B cell (primary cell): Measurements from ENCODE around the gene COG8. TPM values are rescaled to one million over a fixed set of nuclear protein-coding genes. Genes with fewer than 3 reads are reported as not detected.

Source experiments
- ATAC-seq: fragments of 200-7000 bp; cut with Tn5 transposase; one replicate; pipeline ENCODE4 v1.10.0; 2021; ENCODE audit warnings: low read depth, mild to moderate bottlenecking, moderate number of reproducible peaks, moderate library complexity
- CTCF ChIA-PET: fragments of 350-600 bp; sonication (Branson Sonifier 250); formaldehyde crosslinking; loops from one replicate; lab custom pipeline; 2021; ENCODE audit warnings: antibody characterized with exemption, inconsistent platforms; lab: Charles Lee
- POLR2A ChIA-PET: fragments of 350-600 bp; sonication (Branson Sonifier 250); formaldehyde crosslinking; loops from one replicate; lab custom pipeline; 2021; ENCODE audit warnings: antibody characterized with exemption; lab: Charles Lee
- DNase-seq: peaks from one replicate; pipeline ENCODE4 v3.0.0; 2013
- H2AFZ ChIP-seq: 2 replicates; pipeline ENCODE4 v1.6.1; 2012; ENCODE audit warnings: mild to moderate bottlenecking, low read depth, low read length; ENCODE audit not compliant: insufficient read depth, poor library complexity, severe bottlenecking
- H3K27ac ChIP-seq, 2 donors: 1 replicate in 1 of 2; 2 replicates in 1 of 2; pipeline ENCODE4 v1.5.1; 2012 to 2013; ENCODE audit warnings: low read length in 2 of 2, mild to moderate bottlenecking in 2 of 2, moderate library complexity in 1 of 2
- H3K27me3 ChIP-seq, 4 experiments: fragments of 200-600 bp in 1 of 4; sonication (generic) in 1 of 4; replicated peaks in 1 of 4; 1 replicate in 2 of 4; 2 replicates in 2 of 4; pipeline versions ENCODE4 v1.6.1 to v1.7.0; 2013 to 2016; ENCODE audit warnings: low read length in 3 of 4, mild to moderate bottlenecking in 2 of 4, mixed read lengths in 1 of 4, moderate library complexity in 1 of 4; ENCODE audit not compliant: insufficient read depth in 4 of 4, control insufficient read depth in 3 of 4; ENCODE audit errors: control extremely low read depth in 1 of 4
- H3K36me3 ChIP-seq, 2 experiments: replicated peaks in 1 of 2; 1 replicate in 1 of 2; 2 replicates in 1 of 2; pipeline versions ENCODE4 v1.6.1 to v1.7.1; 2013; ENCODE audit warnings: low read length in 1 of 2; ENCODE audit not compliant: insufficient read depth in 2 of 2, control insufficient read depth in 1 of 2; ENCODE audit errors: control extremely low read depth in 1 of 2, extremely low read depth in 1 of 2
- H3K4me1 ChIP-seq, 2 donors: fragments of 200-600 bp in 1 of 2; sonication (generic) in 1 of 2; 1 replicate in 1 of 2; 2 replicates in 1 of 2; pipeline versions ENCODE4 v1.5.1 to v1.6.1; 2013 to 2017; ENCODE audit warnings: low read length in 2 of 2; ENCODE audit not compliant: control insufficient read depth in 2 of 2, insufficient read depth in 2 of 2
- H3K4me2 ChIP-seq: replicated peaks from 2 replicates; pipeline ENCODE3; 2012; ENCODE audit warnings: mild to moderate bottlenecking, low read depth, low read length; ENCODE audit not compliant: poor library complexity, severe bottlenecking
- H3K4me3 ChIP-seq, 5 experiments: fragments of 200-600 bp in 1 of 5; sonication (generic) in 1 of 5; 1 replicate in 3 of 5; 2 replicates in 2 of 5; pipeline versions ENCODE4 v1.5.1 to v1.7.0; 2011 to 2016; ENCODE audit warnings: low read length in 4 of 5, mild to moderate bottlenecking in 4 of 5, low read depth in 2 of 5, control low read depth in 1 of 5, moderate library complexity in 1 of 5; ENCODE audit not compliant: insufficient read depth in 1 of 5; ENCODE audit errors: control extremely low read depth in 1 of 5, extremely low read depth in 1 of 5
- H3K79me2 ChIP-seq: fragments of 200-600 bp; sonication (generic); one replicate; pipeline ENCODE4 v1.6.0; 2016; ENCODE audit warnings: low read length; ENCODE audit not compliant: control insufficient read depth, insufficient read depth
- H3K9ac ChIP-seq: fragments of 200-600 bp; sonication (generic); 2 replicates; pipeline ENCODE4 v1.6.1; 2017; ENCODE audit warnings: mild to moderate bottlenecking, low read length, moderate library complexity
- H3K9me3 ChIP-seq, 3 donors: one replicate each; pipeline versions ENCODE4 v1.6.1 to v1.7.1; 2013; ENCODE audit warnings: low read length in 2 of 3; ENCODE audit not compliant: control insufficient read depth in 2 of 3, insufficient read depth in 1 of 3; ENCODE audit errors: control extremely low read depth in 1 of 3
- H4K20me1 ChIP-seq: 2 replicates; pipeline ENCODE4 v1.6.0; 2012; ENCODE audit warnings: mild to moderate bottlenecking, low read length; ENCODE audit not compliant: insufficient read depth, control insufficient read depth, poor library complexity, severe bottlenecking
- H3K27ac Mint-ChIP-seq: one replicate; pipeline ENCODE4 v1.8.0; 2021; ENCODE audit warnings: mixed read lengths
- H3K27me3 Mint-ChIP-seq: one replicate; pipeline ENCODE4 v1.8.0; 2021; ENCODE audit warnings: mixed read lengths
- H3K4me1 Mint-ChIP-seq: one replicate; pipeline ENCODE4 v1.8.0; 2021; ENCODE audit warnings: mixed read lengths
- H3K4me3 Mint-ChIP-seq: one replicate; pipeline ENCODE4 v1.8.0; 2021; ENCODE audit warnings: mixed read lengths
- H3K9me3 Mint-ChIP-seq: one replicate; pipeline ENCODE4 v1.8.0; 2022; ENCODE audit warnings: mixed read lengths; ENCODE audit not compliant: insufficient read depth
- CTCF ChIP-seq: fragments of 200-600 bp; IDR thresholded peaks from one replicate; pipeline ENCODE4 v1.8.0; 2022; ENCODE audit warnings: antibody characterized with exemption, mild to moderate bottlenecking
- EZH2 ChIP-seq: IDR thresholded peaks from 2 replicates; pipeline ENCODE4 v1.6.1; 2012; ENCODE audit warnings: borderline replicate concordance, low read depth, mild to moderate bottlenecking, moderate library complexity, low read length; ENCODE audit not compliant: insufficient read depth, poor library complexity, severe bottlenecking
- WGBS: methylation state at CpG from one replicate; pipeline ENCODE4 v1.1.5; 2013; ENCODE audit warnings: missing lambda C conversion rate; ENCODE audit not compliant: insufficient coverage; 5-methylcytosine and 5-hydroxymethylcytosine counted together
- intact Hi-C: fragments of 100-400 bp; cut with micrococcal nuclease; formaldehyde crosslinking; loops from one replicate; pipeline ENCODE4 v1.10.0; 2022
- polyA plus RNA-seq: library from polyadenylated mRNA; depleted of rRNA; stranded (reverse); fragments of >200 nt; gene quantifications from 2 replicates; pipeline ENCODE4 v1.2.3, GENCODE V29; 2012
- total RNA-seq, 2 donors: library from RNA; stranded (reverse); fragments of 120-200 nt in 1 of 2; gene quantifications; 1 replicate in 1 of 2; 2 replicates in 1 of 2; pipeline versions ENCODE4 v1.2.3 to v1.2.4, GENCODE V29; 2013 to 2022

Gene COG8
- total and polyA plus RNA-seq, 2 donors (not counting 1 experiment from before 2014, with no cell fraction given) = 34.4 to 61.6 TPM

DNA sequence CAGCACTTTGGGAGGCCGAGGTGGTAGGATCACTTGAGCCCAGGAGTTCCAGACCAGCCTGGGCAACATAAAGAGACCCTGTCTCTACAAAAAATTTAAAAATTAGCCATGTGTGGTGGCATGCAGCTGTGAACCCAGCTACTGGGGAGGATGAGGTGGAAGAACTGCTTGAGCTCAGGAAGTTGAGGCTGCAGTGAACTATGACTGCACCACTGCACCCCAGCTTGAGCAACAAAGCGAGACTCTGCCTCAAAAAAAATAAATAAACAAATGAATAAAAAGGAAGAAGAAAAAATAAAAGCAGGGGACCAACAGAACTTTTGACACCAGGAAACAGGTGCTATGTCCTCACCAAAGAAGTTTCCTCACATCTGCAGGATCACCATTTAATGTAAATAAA, 32.2 kb upstream of the COG8 start:
- Histone ChIP-seq H3K36me3 (peaks cover 4 to 41% of the 10 kb centered on the region in 2 experiments), H3K4me3 (no peak overlapping the region), H4K20me1 (no peaks in the 10 kb centered on the region), H3K4me2 (peak overlapping the region; percentile 54), H3K9me3 (peaks cover 0 to 7% (median 0%) of the 10 kb centered on the region in 3 donors), H3K9ac (no peak overlapping the region), H3K4me1 (peaks cover 25 to 44% of the 10 kb centered on the region in 2 donors), H3K27ac (peak overlapping the region; percentile 70 to 74), H2AFZ (no peak overlapping the region), H3K79me2 (peaks cover 34% of the 10 kb centered on the region), H3K27me3 (no peaks in the 10 kb centered on the region)
- TF ChIP-seq CTCF = no peak
- TF ChIP-seq EZH2 = no peak
- peaks cover 3% of the 10 kb centered on the region for H3K9me3 Mint-ChIP-seq
- ChIA-PET CTCF (interaction anchor here (0.8 to 0.9 kb wide), 2 partner anchors 13 to 221 kb away, joined by 3 read pairs; no protein-coding TSS in a partner anchor), POLR2A (no interaction called here)
- peak overlapping the region; percentile 68 for H3K4me3 Mint-ChIP-seq
- no peaks in the 10 kb centered on the region for H3K27me3 Mint-ChIP-seq
- ATAC-seq (peak; percentile 79), DNase-seq (peak; percentile 73)
- peaks cover 42% of the 10 kb centered on the region for H3K4me1 Mint-ChIP-seq
- H3K27ac Mint-ChIP-seq = peak overlapping the region; percentile 86
- intact Hi-C loops = loop anchor here (2.0 kb wide), 1 partner anchor 13 kb away; no protein-coding TSS in a partner anchor
- no CpG with 5 or more reads among the region's 2 CpGs for WGBS

GRCh38 chr16:69368866-69369265, 29.5 kb upstream of the COG8 start:
- Mint-ChIP-seq H3K4me3 (no peak overlapping the region), H3K9me3 (peaks cover 3% of the 10 kb centered on the region), H3K4me1 (peaks cover 39% of the 10 kb centered on the region), H3K27me3 (no peaks in the 10 kb centered on the region), H3K27ac (peak overlapping the region; percentile 13)
- Histone ChIP-seq H3K9ac (no peak overlapping the region), H3K27ac (no peak overlapping the region), H2AFZ (no peak overlapping the region), H3K36me3 (peaks cover 3 to 55% of the 10 kb centered on the region in 2 experiments), H3K9me3 (peaks cover 0 to 7% (median 0%) of the 10 kb centered on the region in 3 donors), H3K4me1 (peaks cover 25 to 44% of the 10 kb centered on the region in 2 donors), H3K79me2 (peaks cover 21% of the 10 kb centered on the region), H3K27me3 (no peaks in the 10 kb centered on the region), H4K20me1 (peaks cover 15% of the 10 kb centered on the region), H3K4me2 (no peak overlapping the region), H3K4me3 (no peak overlapping the region)
- DNase-seq (no peak), ATAC-seq (no peak)
- intact Hi-C loops = no loop called here
- WGBS = 92% methylated on average over 1 of the region's 4 CpGs
- POLR2A ChIA-PET = no interaction called here
- CTCF ChIA-PET = no interaction called here
- no peak for TF ChIP-seq EZH2
- TF ChIP-seq CTCF = no peak
